ENCODE results near the gene CHGA. TPM values are rescaled to one million over a fixed set of nuclear protein-coding genes. Genes with fewer than 3 reads are reported as not detected.

CHGA gene
- total and polyA plus RNA-seq, 2 of the 8 experiments (the other 6 are each of a cell fraction or from before 2014, with no cell fraction given) = 17.5 to 28.2 TPM

GRCh38 chr14:92982956-92983355, 60.0 kb downstream of the CHGA start:
- Histone ChIP-seq H3K27ac (ENCODE audit: low read depth, low read length) (no peak overlapping the region), H3K4ac (replicated peaks; ENCODE audit: insufficient read length, low read depth, low read length) (no peak overlapping the region), H2BK120ac (replicated peaks; ENCODE audit: low read depth, low read length) (no peak overlapping the region), H3K79me1 (ENCODE audit: low read depth, low read length) (peaks cover 11% of the 10 kb centered on the region), H4K20me1 (replicated peaks in 1 of 2; ENCODE audit: control insufficient read depth in 1 of 2, insufficient read depth in 2 of 2, low read length in 2 of 2) (peaks cover 3 to 4% of the 10 kb centered on the region in 2 experiments), H2AK5ac (ENCODE audit: low read depth, low read length) (no peak overlapping the region), H3K9me3 (ENCODE audit: insufficient read depth in 2 of 2, low read depth in 1 of 2, low read length in 1 of 2) (peaks cover 23 to 36% of the 10 kb centered on the region in 2 experiments), H3K4me2 (ENCODE audit: insufficient read depth in 1 of 2, low read depth in 2 of 2, low read length in 2 of 2) (no peak overlapping the region), H3K14ac (ENCODE audit: insufficient read length) (no peak overlapping the region), H4K5ac (ENCODE audit: insufficient read length, low read depth, low read length) (no peak overlapping the region), H3K36me3 (ENCODE audit: control insufficient read depth in 2 of 4, insufficient read depth in 4 of 4, low read length in 3 of 4) (peaks cover 0 to 29% (median 2%) of the 10 kb centered on the region in 4 experiments; a peak in 4 of 8 replicates), H4K8ac (ENCODE audit: extremely low read depth, insufficient read depth, low read length) (no peak overlapping the region), H3K4me3 (ENCODE audit: extremely low read depth in 1 of 4, insufficient read depth in 2 of 4, low read depth in 3 of 4, low read length in 4 of 4) (no peak overlapping the region), H3K18ac (ENCODE audit: extremely low read depth, low read length) (no peak overlapping the region), H3K4me1 (replicated peaks in 1 of 4; ENCODE audit: control insufficient read depth in 3 of 4, insufficient read depth in 4 of 4, low read length in 3 of 4) (peaks cover 0 to 3% (median 0%) of the 10 kb centered on the region in 4 experiments; a peak in 1 of 7 replicates), H3K79me2 (ENCODE audit: control insufficient read depth in 1 of 2, insufficient read depth in 2 of 2, low read length in 2 of 2) (peaks cover 3 to 7% of the 10 kb centered on the region in 2 experiments; a peak in 2 of 4 replicates), H4K91ac (replicated peaks; ENCODE audit: insufficient read length, low read length) (no peak overlapping the region), H2BK15ac (ENCODE audit: low read length) (no peak overlapping the region), H2BK12ac (ENCODE audit: low read depth, low read length) (no peak overlapping the region), H2BK5ac (ENCODE audit: low read depth, low read length) (no peak overlapping the region), H3K23me2 (ENCODE audit: low read depth, low read length) (no peaks in the 10 kb centered on the region), H3K56ac (replicated peaks; ENCODE audit: insufficient read length, low read depth, low read length) (no peak overlapping the region), H2AFZ (ENCODE audit: low read length) (no peak overlapping the region), H3K23ac (ENCODE audit: insufficient read length) (no peak overlapping the region), H2BK20ac (ENCODE audit: low read length) (no peak overlapping the region), H3K9ac (replicated peaks in 1 of 4; ENCODE audit: extremely low read depth in 1 of 4, low read depth in 3 of 4, low read length in 3 of 4) (no peak overlapping the region), H3K27me3 (replicated peaks in 1 of 4; ENCODE audit: control insufficient read depth in 3 of 4, extremely low read depth in 1 of 4, insufficient read depth in 3 of 4, low read length in 3 of 4) (no peaks in the 10 kb centered on the region)
- 93% methylated on average over 8 of the region's 8 CpGs; no CpG with 5 or more reads in 1 of the 2 experiments for WGBS, 2 experiments (ENCODE audit: extremely low coverage in 1 of 2, insufficient coverage in 1 of 2, insufficient read length in 1 of 2, insufficient replicate concordance in 2 of 2, low coverage in 1 of 2, low lambda C conversion rate in 2 of 2, missing lambda C conversion rate in 1 of 2)
- POLR2A ChIA-PET (ENCODE audit: partially characterized antibody) = no interaction called here
- FAIRE-seq = no peak
- no peak for DNase-seq (ENCODE audit: low read depth in 1 of 2, low spot score in 2 of 2)
- CTCF ChIA-PET (ENCODE audit: partially characterized antibody) = interaction anchor here (0.6 to 2.1 kb wide), 8 partner anchors 8 to 156 kb away, joined by 3 to 13 read pairs (median 3); no protein-coding TSS in a partner anchor
- TF ChIP-seq CHD1 (IDR thresholded peaks at IDR 0.05; ENCODE audit: low read depth, low read length) (no peak), SIN3A (conservative IDR thresholded peaks at IDR 0.05 in 1 of 2, IDR thresholded peaks at IDR 0.05 in 1 of 2; ENCODE audit: low read depth in 1 of 2, low read length in 2 of 2) (no peak), JUND (IDR thresholded peaks at IDR 0.05; ENCODE audit: low read length) (no peak), TAF1 (IDR thresholded peaks at IDR 0.05; ENCODE audit: low read depth, low read length) (no peak), BCL11A (IDR thresholded peaks at IDR 0.05; ENCODE audit: low read depth in 2 of 2, low read length in 2 of 2) (no peak), EGR1 (IDR thresholded peaks at IDR 0.05; ENCODE audit: borderline replicate concordance, low read depth, low read length) (no peak), HDAC6 (IDR thresholded peaks at IDR 0.05; ENCODE audit: low read depth, low read length) (no peak), EP300 (IDR thresholded peaks at IDR 0.05; ENCODE audit: borderline replicate concordance in 1 of 2, low read depth in 2 of 2, low read length in 2 of 2) (no peak)

Measured in H1 (cell line).